SH-SY5Y (cell line): Measurements from ENCODE around the gene ACP4.

Source experiments
- GATA2 ChIP-seq: IDR thresholded peaks from 2 replicates; pipeline ENCODE4 v1.6.1; 2011; ENCODE audit warnings: mild to moderate bottlenecking, low read depth, low read length
- GATA3 ChIP-seq: IDR thresholded peaks from 2 replicates; pipeline ENCODE4 v1.6.1; 2011; ENCODE audit warnings: low read depth, mild to moderate bottlenecking, low read length, moderate library complexity

DNA sequence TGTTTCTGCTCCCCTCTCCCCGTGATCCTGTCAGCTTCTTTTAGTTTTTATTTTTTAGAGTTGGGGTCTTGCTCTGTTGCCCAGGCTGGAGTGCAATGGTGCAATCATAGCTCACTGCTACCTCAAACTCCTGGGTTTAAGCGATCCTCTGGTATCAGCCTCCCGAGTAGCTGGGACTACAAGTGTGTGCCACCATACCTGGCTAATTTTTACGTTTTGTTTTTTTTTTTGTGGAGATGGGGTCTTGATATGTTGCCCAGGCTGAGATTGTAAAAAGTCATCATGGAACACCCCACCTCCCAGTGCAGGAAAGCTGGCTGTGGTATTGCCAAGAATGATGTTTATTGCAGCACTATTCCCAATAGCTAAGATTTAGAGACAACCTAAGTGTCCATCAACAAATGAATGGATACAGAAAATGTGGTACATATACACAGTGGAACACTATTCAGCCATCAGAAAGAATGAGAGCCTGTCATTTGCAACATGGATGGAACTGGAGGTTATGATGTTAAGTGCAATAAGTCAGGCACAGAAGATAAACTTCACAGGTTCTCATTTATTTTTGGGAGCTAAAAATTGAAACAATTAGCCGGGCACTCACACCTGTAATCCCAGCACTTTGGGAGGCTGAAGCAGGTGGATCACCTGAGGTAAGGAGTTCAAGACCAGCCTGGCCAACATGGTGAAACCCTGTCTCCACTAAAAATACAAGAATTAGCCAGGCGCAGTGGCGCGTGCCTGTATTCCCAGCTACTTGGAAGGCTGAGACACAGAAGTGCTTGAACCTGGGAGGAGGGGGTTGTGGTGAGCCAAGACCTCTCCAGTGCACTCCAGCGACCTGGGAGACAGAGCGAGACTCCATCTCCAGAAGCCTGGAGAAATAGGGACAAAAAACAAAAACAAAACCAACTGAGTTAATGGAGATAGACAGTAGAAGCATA lies 49.8 kb downstream of the ACP4 start:
- TF ChIP-seq GATA2 (no peak), GATA3 (no peak)
